Endometrium (tissue), 2 donors: ENCODE data around the gene SIAE.
A peak's percentile ranks its signal among the peaks of the same experiment; 100 is the strongest.

Source experiments
- FAIRE-seq: peaks from 2 replicates; lab custom pipeline; 2012; peaks lifted over from hg19 to GRCh38; lab: Jason Lieb, UNC
- donor health status: control.
- donor health status: control.

SIAE gene, protein sequence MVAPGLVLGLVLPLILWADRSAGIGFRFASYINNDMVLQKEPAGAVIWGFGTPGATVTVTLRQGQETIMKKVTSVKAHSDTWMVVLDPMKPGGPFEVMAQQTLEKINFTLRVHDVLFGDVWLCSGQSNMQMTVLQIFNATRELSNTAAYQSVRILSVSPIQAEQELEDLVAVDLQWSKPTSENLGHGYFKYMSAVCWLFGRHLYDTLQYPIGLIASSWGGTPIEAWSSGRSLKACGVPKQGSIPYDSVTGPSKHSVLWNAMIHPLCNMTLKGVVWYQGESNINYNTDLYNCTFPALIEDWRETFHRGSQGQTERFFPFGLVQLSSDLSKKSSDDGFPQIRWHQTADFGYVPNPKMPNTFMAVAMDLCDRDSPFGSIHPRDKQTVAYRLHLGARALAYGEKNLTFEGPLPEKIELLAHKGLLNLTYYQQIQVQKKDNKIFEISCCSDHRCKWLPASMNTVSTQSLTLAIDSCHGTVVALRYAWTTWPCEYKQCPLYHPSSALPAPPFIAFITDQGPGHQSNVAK

DNA sequence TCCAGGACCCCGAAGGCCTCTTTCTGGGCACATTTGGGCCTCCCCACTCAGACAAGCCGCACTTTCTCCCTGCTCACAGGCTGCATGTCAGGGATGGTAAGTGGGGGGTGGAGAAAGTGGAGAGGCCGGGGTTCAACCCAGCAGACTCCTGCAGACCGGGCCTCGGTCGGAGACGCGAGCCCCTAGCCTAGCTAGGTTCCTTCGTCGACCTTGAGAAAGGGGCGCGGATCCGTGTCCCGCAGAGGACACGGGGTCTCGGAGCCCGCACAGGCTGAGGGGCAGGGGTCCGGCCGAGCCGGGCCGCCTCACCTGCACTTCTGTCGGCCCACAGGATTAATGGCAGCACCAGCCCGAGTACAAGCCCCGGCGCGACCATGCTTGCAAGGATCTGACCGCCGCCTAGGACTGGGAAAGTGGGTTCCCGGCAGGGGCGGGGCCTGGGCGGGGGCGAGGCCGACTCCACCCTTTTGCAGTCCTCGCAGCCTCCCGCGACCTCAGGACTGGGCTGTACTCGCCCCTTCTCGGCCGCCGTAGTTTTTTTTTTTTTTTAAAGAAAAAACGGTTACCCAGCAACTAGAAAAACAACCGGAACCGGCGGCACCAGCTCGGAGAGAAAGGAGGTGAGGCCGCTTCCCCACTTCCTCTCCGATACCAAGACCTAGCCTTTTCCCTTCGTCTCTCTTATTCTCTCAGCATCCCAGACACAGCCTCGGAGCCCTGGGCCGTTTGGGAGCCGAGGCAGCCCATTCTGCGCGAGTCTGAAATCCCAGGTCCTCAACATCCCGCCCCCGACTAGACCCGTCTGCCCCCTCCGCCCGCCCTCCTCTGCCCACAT lies at the start of gene SIAE, which contains the start of gene SPA17:
TSS of gene SIAE (minus strand) at position 407 of the 835 bp plus-strand sequence. CDS start at position 376, 31 bp downstream.
TSS of gene SPA17 (plus strand) at position 572 of the 835 bp plus-strand sequence. CDS start 1,361 bp downstream, outside the sequence.
- FAIRE-seq, result peak; percentile 81

DNA sequence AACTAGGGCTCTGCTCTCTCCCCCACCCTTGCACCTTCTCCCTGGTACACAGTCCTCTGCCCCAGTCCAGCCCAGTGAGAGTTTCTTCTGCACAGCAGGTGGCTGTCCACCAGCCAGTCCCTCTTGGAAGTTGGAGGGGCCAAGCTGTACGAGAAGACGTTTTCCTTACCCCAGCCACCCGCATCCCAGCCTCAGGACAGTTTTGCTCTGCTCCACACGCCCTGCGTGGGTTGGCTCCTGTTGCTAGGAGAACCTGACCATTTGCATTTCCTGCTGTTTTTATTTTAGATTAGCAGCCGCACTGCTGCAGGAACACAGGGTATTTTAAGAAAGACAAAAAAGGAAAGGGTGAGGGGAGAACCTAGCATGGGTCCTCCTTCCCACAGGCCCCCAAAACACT lies 48.6 kb upstream of the SIAE start:
- no peak for FAIRE-seq

DNA sequence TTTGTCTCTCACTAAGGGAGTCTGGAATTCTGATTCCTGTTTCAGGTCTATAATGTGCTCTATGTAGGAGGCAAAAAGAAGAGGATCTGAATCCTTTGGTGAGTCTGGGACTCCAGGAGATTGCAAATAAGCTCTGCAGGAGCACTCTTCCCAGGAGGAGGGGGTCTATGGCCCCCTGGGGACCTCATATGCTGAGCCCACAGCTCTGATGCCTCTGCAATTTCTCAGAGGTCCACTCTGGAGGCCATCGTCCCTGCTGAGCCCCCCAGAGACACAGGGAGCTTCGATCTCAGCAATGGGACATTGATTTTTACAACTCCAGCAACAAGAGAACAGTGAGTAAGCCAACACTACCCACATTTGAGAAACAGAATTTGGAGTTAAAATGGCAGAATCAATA lies 46.0 kb upstream of the SIAE start:
- FAIRE-seq, result no peak

DNA sequence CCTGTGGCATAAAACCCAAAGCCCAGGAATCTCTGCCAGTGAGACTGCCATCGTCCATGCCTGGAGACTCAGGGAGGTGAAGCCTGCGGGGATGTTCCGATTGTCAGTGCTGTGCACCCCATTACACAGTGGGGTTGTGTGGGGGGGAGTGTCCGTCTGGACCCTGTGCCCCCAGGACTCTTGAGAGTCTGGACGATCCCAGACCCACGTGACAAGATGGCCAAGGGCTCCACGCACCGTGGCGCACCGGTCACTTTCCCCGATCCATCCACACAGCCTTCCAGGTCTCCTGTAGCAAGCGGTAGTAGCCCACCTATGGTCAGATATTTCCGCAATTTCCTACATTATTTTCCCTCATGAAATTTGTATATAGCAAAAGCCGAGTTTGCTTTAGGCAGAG lies 45.3 kb upstream of the SIAE start:
- no peak for FAIRE-seq

DNA sequence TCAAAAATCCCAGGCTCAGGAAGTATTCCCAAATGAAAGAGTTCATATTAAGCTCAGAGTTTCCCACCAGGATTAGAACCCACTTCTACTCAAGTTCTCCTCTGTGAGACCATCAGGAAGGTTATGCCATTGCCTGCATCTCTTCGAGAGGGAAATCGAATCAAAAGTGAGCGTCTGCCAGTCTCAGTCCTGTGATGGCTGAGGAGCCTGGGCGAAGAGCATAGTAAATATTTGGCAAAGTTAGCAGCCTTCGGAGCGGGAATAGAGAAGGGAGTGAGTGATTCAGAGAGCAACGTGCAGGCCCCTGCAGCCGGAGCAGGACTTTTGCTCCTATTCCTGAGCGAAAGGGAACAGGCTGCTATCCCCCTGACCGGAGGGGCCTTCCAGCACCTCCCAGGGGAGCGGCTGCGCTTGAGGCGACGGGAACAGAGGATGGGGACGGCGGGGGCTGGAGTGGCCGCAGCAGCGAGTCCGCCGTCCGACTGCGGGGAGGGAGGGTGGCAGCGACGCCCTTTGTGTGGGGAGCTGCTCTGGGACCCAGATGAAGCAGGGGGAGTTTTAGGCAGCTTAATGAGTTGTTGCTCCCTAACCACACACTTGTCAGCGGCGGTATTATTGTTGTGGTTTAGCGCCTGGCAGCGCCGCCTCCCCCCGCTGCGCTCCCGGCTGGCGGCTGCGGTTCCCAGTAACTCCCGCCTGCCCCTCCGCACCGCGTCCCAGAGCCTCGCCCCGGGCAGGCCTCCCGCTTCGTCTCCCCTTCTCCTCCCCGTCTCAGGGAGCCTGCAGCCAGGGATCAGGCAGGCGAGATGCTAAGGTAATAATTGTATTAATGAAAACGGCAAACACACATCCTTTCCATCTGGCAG lies 44.5 kb upstream of the SIAE start:
- FAIRE-seq, result no peak

DNA sequence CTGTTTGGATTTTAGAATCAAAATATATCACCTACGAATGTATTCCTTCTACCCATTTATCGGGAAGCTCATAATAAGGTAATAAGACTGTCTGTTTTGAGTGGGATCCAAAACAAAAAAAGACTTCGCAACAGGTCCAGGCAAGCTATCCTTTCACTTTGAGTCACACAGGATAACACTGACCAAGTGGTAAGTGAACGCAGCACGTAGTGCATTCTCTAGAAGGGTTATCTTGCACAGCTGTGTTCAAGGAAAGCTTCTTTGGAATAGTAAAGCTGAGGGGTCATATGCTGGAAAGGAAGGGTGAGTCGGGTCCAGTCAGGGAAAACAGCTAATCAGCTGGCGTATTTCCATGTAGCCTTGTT lies 43.9 kb upstream of the SIAE start:
- FAIRE-seq, result no peak

DNA sequence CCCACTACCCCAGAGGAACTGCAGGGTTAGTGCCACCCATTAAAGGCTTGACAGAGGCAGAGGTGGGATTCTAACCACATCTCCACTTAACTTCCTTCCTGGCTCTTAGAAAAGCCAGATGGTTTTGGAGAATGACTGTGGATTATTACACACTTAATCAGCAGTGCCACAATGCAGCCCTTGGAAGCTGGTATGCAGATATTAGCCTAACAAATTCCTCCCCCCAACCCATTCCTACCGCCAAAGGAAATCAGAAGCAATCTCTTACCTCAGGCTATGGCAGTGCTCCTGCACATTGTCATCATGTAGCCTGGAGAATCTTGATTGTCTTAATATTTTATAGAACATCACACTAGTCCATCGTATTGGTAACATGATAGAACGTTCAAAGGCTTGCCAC lies 43.1 kb upstream of the SIAE start:
- no peak for FAIRE-seq

DNA sequence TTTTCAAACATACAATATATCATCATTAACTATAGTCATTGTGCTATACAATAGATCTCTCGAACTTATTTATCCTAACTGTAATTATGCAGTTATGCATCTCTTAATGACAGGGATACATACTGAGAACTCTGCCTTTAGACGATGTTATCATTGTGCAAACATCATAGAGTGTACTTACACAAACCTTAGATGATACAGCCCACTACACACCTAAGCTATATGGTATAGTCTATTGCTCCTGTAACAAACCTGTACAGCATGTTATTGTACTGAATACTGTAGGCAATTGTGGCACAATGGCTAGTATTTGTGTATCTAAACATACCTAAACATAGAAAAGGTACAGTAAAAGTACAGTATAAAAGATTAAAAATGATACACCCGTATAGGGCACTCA lies 38.9 kb upstream of the SIAE start:
- FAIRE-seq, result no peak

DNA sequence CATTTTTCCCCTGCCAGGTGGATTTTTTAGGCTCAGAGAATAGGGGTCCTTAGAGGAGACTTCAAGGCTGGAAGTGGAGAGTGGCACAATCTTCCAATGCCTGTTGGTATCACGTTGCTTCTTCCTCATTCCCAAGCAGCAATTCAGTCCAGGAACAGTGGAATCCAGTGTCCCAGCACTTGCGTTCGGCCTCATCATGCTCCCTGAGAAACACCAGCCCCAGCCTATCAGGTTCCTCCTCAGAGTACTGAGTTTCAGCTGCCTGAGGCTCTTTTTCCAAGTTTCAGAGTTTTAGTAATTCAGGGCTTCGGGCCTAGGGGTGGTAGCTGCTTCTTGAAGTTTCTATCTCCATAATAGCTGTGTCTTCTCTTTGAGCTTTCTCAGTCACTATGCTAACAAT lies 34.3 kb upstream of the SIAE start:
- no peak for FAIRE-seq

DNA sequence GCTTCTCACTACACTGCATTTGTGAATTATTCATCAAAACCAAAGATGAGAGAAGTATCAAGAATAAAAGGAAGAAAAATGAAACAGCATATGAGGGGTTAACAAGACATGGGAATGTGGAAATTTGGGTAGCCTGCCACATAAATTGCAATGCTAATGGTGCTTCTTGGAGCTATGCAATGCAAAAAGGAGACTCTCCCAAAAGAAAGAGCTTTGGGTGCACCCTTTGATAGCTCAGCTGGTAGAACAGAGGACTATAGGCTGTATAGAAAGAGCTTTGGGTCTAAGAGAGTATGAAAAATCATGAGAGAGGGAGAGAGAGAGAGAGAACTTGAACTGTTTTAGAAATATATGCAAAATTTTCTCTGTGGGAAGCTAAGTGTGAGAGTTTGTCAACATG lies 26.5 kb upstream of the SIAE start:
- no peak for FAIRE-seq

DNA sequence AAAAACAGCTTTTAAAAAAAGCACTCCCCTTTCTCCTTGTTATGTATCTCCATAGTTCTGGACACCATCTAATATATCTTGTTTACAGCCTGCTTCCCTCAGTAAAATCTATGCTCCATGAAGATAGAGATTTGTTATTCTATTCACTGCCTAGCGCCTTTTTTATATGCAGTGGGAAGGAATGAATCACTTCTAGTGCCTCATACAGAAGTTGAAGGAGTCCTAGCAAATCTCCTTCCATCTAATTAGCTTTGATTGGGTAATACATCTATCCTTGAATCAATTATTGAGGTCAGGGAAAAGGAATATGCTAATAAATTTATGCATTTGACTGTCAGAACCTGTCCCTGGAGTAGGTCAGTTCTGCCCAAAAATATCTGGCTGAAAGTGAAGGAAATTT lies 26.0 kb upstream of the SIAE start:
- no peak for FAIRE-seq

DNA sequence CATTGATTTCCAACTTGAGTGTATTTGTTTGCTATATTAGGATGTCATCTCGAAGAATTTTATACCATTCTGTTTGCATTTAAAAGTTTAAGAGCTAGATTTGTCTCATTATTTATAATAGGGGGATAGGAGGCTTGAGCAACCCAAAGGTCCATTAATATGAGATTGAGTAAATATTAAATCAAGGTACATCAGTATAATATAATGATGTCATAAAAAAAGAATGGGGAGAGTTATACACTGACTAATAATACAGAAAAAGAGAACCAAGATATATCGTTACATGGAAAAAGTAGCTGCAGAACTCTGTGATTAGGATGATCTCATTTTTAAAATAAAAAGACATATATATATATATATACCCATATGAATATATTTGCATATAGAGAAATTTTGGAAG lies 19.6 kb upstream of the SIAE start:
- FAIRE-seq, result no peak

DNA sequence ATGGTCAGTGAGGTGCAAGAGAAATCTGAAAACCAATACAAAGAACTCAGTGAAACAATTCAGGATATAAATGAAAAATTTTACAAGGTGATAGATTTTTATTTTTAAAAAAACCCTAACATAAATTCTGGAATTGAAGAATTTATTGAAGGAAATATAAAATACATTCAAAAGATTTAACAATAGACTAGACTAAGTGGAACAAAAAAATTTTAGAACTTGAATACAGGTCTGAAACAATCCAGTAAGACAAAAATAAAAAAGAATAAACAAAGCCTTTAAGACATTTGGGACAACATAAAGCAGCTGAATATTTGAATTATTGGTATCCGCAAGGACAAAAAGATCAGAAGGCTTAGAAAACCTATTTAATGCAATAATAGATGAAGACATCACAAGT lies 8.9 kb upstream of the SIAE start:
- no peak for FAIRE-seq

DNA sequence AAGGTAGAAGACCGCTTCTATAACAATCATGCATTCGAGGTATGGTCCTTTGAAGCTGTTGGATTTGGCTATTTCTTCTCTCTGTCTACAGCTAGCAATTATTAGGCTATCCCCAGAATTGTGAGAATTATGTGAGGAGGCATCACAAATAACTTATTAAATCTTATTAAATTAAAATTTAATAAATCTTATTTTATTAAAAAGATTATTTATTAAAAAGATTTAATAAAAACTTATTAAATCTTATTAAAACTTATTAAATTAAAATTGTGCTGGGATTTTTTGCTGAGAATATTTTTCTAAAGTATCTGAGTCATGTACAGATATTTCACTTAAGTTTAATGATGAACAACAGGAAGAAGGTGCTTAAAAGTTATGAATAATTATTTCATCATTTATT lies 7.9 kb upstream of the SIAE start:
- peak; percentile 29 for FAIRE-seq

DNA sequence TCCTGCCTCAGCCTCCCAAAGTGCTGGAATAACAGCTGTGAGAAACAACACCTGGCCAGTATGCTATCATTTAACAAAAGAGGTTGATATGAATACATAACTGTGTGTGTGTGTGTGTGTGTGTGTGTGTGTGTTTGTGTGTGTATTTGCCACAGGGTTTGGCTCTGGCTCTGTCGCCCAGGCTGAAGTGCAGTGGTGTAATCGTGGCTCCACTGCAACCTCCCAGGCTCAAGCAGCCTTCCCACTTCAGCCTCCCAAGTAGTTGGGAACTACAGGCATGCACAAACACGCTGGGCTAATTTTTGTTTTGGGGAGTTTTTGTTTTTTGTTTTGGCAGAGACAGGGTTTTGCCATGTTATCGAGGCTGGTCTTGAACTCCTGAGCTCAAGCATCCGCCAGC lies 4.9 kb upstream of the SIAE start:
- FAIRE-seq, result no peak

DNA sequence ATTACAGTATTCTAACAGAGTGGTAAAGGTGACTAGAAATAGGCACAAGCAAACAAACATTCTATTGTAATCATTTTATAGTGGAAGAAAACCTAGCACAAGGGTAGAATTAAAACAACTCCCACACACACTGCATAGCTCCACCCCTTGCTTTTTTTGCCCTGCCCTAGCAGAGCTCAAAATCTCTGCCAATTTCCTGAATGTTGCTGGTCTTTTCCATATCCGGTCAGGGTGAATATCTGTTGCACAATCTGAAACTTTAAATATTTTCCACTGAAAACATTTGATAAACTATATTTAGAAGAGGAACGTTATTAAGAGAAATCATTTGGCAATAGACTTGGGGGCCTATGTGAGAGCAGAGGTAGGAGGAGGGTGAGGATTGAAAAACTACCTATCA lies 2.8 kb upstream of the SIAE start:
- FAIRE-seq, result no peak

DNA sequence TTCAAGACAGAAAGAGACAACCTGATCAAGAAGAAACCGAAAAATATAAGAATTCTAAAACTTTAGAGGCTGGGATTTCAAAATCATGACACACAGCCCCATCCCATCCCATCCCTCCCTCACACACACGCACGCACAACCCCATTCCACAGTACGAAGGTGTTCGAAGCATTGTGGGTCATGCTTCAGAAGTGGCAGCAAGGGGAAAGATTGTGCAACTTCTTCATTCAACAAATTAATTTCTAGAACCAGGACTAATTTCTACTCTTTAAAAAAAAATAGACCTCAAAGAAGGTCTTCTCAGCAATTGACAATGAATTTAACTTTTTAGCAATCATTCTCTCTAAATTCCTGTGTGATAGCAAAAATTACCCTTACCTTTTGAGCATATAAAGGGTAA lies 1.0 kb upstream of the SIAE start:
- no peak for FAIRE-seq

DNA sequence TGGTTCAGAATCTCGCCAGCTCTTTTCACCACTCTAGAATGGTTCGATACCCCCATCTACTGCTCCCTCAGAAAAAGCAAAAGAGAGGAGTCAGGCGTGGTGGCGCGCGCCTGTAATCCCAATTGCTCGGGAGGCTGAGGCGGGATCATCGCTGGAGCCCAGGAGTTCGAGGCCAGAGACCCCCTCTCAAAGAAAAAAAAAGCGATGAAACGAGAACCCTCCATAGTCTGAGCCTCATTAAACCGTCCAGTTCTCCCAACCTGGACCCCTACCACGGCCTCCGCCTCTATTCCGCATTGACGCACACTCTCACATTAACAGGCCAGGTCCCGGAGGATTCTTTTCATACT lies 604 bp upstream of the SIAE start:
- no peak for FAIRE-seq

DNA sequence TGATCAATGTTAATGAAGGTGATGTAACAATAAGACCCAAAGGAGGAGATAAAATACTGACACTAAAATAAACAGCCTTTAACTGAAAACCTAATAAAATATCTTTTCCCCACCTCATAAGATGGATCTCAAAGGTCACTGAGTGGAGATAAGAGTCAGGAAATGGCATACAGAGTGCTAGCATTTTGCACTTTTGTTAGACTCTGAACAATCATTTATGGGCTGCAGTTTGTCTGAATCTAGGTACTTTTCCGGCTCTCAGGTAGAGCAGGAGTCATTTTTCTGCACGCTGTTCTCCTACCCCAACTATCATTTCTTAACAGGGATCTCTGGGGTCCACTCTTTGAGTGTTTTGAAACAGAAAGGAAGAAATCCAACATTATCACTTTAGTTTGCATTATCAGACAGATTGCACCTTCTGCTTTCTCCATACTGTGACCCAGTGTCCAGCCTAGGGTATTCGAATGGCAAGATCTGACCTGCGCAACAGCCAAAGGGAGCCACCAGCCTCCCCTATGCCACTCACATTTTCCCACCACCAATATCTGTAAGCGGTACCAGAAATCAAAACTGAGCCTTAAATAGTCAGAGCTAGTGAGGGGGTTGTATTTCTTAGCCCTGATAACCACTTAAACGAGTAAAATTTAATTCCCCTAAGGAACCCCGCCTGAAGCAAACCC lies 863 bp downstream of the SIAE start:
- FAIRE-seq, result no peak

DNA sequence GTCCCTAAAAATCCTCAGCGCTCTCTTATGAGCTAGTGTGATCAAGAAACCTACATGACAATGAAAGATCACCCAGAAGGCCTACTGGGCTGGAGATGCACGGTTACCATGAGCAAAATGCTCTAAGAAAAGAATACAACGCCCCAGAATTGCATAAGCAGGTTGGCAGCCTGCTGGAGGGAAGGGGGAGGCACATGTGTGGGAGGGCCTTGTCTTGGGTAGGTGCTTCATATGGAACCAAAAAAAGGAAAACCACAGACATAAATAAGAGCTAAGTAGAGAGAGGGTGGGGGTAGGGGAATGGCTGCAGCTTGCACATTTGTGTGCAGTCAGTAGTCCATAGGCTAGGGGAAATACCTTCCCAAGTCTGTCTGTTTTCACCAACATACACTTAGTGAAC lies 2.8 kb downstream of the SIAE start:
- no peak for FAIRE-seq

DNA sequence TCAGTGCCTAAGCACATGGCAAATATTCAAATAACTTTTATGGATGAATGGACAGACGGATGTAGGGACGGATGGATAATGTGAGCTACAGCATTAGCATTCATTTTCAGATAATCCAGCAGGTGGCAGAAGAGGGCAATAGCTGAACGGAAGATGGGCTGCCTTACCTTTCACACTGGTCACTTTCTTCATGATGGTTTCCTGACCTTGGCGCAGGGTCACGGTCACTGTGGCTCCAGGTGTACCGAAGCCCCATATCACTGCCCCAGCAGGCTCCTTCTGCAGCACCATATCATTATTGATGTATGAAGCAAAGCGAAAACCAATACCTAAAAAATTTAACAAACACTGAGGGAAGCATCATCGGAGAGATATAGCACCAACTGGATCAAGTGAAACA lies 4.3 kb downstream of the SIAE start:
- FAIRE-seq, result no peak

DNA sequence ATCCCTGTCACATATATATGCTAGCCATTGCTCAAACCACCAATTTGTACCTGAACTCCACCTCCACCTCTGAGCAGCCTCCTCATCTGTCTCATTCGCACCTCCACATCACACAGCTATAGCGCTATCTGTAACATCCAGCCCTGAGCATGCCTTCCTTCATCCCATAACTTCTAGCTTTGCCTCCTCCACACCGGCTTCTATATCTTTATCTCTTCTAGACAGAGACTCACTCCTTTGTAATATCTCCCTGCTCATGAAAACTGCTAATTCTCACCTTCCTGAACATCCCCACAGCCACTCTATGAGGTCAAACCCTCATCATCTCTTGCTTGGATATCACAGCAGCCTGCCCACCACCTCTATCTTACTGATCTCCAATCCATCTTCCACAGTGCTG lies 5.9 kb downstream of the SIAE start:
- no peak for FAIRE-seq
